ENCODE data around the gene ZIC1. TPM values are rescaled to one million over a fixed set of nuclear protein-coding genes. Genes with fewer than 3 reads are reported as not detected.

The ZIC1 gene
- total RNA-seq, result 0.43 TPM in 1 of 2 replicates, not detected in the other

GRCh38 chr3:147409143-147410115, at the start of gene ZIC1:
Gene ZIC1, plus strand, starts transcription at chr3:147409365. Its CDS starts 748 bp downstream, at chr3:147410113.

GRCh38 chr3:147406028-147406931, 2.9 kb upstream of the ZIC1 start, which contains the start of gene ZIC4:
Gene ZIC4, minus strand, starts transcription at chr3:147406543. Its CDS starts 3,746 bp downstream, at chr3:147402797.

Other genes starting within 250 kb of the ZIC1 start
- 0.11 TPM in 1 of 2 replicates, not detected in the other for gene ZIC4, start 2.8 kb upstream of the ZIC1 start, total RNA-seq